22Rv1 (cell line): ENCODE data around the gene KIF6.
"Not testable (repeated sequence)": the region's sequence is repeated elsewhere in the genome, so short reads cannot be mapped to it uniquely, and the experiment has no call there.

ENCODE experiments used
- CTCF ChIP-seq: fragments of 450-650 bp; IDR thresholded peaks from 2 replicates; pipeline ENCODE4 v1.5.1; 2017; ENCODE audit warnings: mild to moderate bottlenecking
- ZFX ChIP-seq: fragments of 450-650 bp; IDR thresholded peaks from 2 replicates; pipeline ENCODE4 v1.6.1; 2017; ENCODE audit warnings: antibody characterized with exemption, borderline replicate concordance

GRCh38 chr6:39723350-39723749 is 1.9 kb downstream of the KIF6 start:
- TF ChIP-seq CTCF, ZFX: not testable (repeated sequence)
